GM19395 (cell line): ENCODE results near the gene GJA8.
"Not testable (repeated sequence)": the region's sequence is repeated elsewhere in the genome, so short reads cannot be mapped to it uniquely, and the experiment has no call there.

ENCODE experiments used
- ATAC-seq: cut with Tn5 transposase; IDR thresholded peaks from one replicate; pipeline ENCODE4 v1.9.1; 2021; ENCODE audit warnings: mild to moderate bottlenecking, moderate library complexity; ENCODE audit not compliant: unreplicated experiment

The GJA8 gene

GRCh38 chr1:147902253-147902845 is at the start of gene GJA8:
GJA8 (plus strand) TSS chr1:147902795; CDS start chr1:147907956, 5,161 bp downstream.
- no peak for ATAC-seq

- no peak for ATAC-seq
These were observed 49.2 kb upstream of the GJA8 start for GRCh38 chr1:147853391-147853790.

GRCh38 chr1:147854989-147855388 is 47.6 kb upstream of the GJA8 start:
- ATAC-seq, result not testable (repeated sequence)

GRCh38 chr1:147855996-147856395 is 46.6 kb upstream of the GJA8 start:
- ATAC-seq, result not testable (repeated sequence)

- ATAC-seq, result not testable (repeated sequence)
These were observed 35.4 kb upstream of the GJA8 start for GRCh38 chr1:147867204-147867603.

GRCh38 chr1:147878022-147878421 is 24.6 kb upstream of the GJA8 start:
- ATAC-seq, result no peak

- no peak for ATAC-seq
These were observed 22.7 kb upstream of the GJA8 start for GRCh38 chr1:147879911-147880310.

- no peak for ATAC-seq
These were observed 20.1 kb upstream of the GJA8 start for GRCh38 chr1:147882535-147882934.

- peak; percentile 76 for ATAC-seq
These were observed 12.3 kb upstream of the GJA8 start for GRCh38 chr1:147890177-147890790.

- no peak for ATAC-seq
These were observed 11.5 kb upstream of the GJA8 start for GRCh38 chr1:147891088-147891487.

- no peak for ATAC-seq
These were observed 10.4 kb upstream of the GJA8 start for GRCh38 chr1:147892216-147892615.

GRCh38 chr1:147892731-147893214 is 9.8 kb upstream of the GJA8 start:
- no peak for ATAC-seq

GRCh38 chr1:147895123-147895522 is 7.5 kb upstream of the GJA8 start:
- no peak for ATAC-seq

GRCh38 chr1:147897029-147897752 is 5.4 kb upstream of the GJA8 start:
- no peak for ATAC-seq

- ATAC-seq, result no peak
These were observed 4.8 kb upstream of the GJA8 start for GRCh38 chr1:147897789-147898188.

- ATAC-seq, result no peak
These were observed 2.1 kb downstream of the GJA8 start for GRCh38 chr1:147904726-147905125.

- no peak for ATAC-seq
These were observed 5.4 kb downstream of the GJA8 start for GRCh38 chr1:147907786-147908509.

- ATAC-seq, result no peak
These were observed 10.0 kb downstream of the GJA8 start for GRCh38 chr1:147912553-147912952.

- ATAC-seq, result no peak
These were observed 10.9 kb downstream of the GJA8 start for GRCh38 chr1:147913362-147913942.

- no peak for ATAC-seq
These were observed 17.3 kb downstream of the GJA8 start for GRCh38 chr1:147919896-147920295.

- ATAC-seq, result no peak
These were observed 22.2 kb downstream of the GJA8 start for GRCh38 chr1:147924813-147925212.
